ENCODE data around the gene TRAF3IP1.
A peak's percentile ranks its signal among the peaks of the same experiment; 100 is the strongest.

TRAF3IP1 gene

DNA sequence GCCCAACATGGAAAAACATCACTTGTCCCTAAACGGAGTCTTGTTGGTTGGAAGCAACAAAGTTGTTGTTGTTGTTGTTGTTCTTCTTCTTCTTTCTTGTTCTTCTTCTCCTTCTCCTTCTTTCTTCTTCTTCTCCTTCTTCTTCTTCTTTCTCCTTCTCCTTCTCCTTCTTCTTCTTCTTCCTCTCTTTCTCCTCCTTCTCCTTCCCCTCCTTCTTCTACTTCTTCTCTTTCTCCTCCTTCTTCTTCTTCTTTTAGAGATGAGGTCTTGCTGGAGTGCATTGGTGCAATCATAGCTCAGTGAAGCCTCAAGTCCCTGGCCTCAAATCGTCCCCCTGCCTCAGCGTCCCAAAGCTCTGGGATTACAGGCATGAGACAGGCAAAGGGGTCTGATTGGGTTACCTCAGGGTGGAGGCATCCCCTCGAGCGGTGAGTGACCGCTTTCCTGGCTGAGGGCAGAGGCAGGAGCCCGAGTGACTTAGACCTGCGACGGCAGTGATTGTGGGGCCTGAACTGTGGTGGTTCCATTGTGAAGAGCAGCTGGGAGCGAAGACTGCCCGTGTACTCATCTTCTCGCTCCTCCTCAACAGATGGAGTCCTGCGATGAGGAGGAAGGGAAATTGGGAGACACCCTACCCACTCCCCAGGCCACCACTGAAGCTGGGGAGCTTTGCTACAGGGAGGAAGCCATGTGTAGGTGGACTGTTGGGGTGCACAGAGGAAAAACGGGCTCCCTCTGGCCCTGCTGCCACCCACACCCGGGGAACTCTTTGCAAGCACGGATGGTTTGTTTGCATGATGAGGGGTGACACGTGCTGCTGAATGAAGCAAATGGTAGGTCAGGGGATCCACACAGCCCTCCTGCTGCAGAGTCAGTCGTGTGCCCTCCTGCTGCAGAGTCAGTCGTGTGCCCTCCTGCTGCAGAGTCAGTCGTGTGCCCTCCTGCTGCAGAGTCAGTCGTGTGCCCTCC is 24.9 kb upstream of the TRAF3IP1 start:
- peak overlapping the region; percentile 54 for H3K27ac ChIP-seq
- no peak for TF ChIP-seq ZFX (IDR thresholded peaks at IDR 0.05; ENCODE audit: borderline replicate concordance)
- TF ChIP-seq, protein P1, sequence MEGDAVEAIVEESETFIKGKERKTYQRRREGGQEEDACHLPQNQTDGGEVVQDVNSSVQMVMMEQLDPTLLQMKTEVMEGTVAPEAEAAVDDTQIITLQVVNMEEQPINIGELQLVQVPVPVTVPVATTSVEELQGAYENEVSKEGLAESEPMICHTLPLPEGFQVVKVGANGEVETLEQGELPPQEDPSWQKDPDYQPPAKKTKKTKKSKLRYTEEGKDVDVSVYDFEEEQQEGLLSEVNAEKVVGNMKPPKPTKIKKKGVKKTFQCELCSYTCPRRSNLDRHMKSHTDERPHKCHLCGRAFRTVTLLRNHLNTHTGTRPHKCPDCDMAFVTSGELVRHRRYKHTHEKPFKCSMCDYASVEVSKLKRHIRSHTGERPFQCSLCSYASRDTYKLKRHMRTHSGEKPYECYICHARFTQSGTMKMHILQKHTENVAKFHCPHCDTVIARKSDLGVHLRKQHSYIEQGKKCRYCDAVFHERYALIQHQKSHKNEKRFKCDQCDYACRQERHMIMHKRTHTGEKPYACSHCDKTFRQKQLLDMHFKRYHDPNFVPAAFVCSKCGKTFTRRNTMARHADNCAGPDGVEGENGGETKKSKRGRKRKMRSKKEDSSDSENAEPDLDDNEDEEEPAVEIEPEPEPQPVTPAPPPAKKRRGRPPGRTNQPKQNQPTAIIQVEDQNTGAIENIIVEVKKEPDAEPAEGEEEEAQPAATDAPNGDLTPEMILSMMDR (IDR thresholded peaks at IDR 0.05) = no peak

DNA sequence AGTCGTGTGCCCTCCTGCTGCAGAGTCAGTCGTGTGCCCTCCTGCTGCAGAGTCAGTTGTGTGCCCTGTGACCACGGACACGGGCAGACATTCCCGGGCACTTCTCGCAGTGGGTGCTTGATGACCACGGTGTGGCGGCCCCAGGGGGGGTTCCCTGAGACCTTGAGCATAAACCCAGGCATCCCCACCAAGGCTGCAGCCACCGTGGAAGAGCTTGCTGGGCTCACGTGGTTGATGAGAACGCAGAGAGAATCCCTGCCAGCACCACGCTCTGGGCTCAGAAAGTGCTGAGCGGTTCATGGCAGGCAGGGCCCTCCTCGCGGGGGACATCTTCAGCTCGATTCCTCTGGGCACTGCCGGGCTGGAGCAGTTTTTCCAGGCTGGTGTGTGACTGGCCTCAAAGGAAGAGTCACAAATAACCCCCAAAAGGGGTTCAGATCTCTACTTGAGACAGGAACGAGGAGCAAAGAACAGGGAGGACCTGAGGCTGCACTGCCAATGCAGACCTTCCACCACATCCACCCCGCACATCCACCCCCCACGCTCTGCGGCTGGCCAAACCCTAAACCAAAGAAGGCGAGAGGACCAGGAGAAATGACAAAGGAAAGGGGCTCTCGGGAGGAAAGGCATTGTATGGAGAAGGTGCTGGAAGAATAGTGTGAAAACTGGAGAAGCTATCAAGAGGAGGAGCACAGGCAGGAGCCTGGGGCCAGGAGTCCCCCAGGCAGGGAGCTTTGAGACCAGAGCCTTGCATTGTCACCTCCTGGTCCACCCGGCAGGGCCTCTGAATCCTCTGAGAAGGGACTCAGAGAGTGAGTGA is 23.5 kb upstream of the TRAF3IP1 start:
- no peak overlapping the region for H3K27ac ChIP-seq
- TF ChIP-seq, protein P1 (IDR thresholded peaks at IDR 0.05) = no peak
- no peak for TF ChIP-seq ZFX (IDR thresholded peaks at IDR 0.05; ENCODE audit: borderline replicate concordance)

DNA sequence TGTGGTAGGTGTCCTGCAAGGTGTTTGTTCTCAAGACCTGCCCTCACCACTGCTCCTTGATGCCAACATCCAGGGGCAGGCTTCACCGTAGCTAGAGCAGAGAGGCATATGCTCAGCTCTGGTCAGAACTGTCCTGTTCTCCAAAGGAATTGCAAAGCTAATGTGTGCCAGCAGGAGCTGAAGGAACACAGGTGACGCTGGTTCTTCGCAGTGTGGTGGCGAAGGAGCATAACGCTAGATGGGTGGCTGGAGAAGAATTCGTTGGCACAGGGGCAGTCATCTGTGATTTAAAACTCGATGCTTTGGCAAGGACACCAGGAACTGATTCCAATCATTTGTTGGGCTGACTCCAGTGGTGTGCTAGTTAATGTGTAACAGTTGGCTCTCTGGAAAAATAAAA is 20.5 kb upstream of the TRAF3IP1 start:
- peak overlapping the region; percentile 84 for H3K27ac ChIP-seq
- TF ChIP-seq, protein P1 (IDR thresholded peaks at IDR 0.05) = 0 out of 2 replicates have a peak, but pooled peaks have one; percentile 8
- no peak for TF ChIP-seq ZFX (IDR thresholded peaks at IDR 0.05; ENCODE audit: borderline replicate concordance)

DNA sequence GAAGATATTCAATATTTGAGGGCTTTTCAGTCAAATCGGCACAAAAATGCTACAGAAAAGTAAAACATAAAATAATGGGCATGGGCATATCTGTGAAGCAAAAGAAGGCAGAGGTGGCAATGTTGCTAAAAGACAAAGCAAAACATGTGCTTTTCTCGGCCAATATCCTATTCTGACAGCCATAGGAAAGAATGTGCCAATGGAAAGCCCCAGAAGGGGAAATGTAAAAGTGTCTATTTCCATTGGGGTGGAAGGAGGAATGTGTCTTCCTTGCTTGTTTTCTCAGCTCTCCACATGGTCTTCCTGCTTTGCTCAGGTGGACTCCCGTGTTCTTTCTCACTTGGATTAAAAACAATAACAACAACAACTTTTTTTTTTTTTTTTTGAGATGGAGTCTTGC is 18.2 kb upstream of the TRAF3IP1 start:
- H3K27ac ChIP-seq = peak overlapping the region; percentile 34
- TF ChIP-seq ZFX (IDR thresholded peaks at IDR 0.05; ENCODE audit: borderline replicate concordance) = no peak
- TF ChIP-seq, protein P1 (IDR thresholded peaks at IDR 0.05) = no peak

DNA sequence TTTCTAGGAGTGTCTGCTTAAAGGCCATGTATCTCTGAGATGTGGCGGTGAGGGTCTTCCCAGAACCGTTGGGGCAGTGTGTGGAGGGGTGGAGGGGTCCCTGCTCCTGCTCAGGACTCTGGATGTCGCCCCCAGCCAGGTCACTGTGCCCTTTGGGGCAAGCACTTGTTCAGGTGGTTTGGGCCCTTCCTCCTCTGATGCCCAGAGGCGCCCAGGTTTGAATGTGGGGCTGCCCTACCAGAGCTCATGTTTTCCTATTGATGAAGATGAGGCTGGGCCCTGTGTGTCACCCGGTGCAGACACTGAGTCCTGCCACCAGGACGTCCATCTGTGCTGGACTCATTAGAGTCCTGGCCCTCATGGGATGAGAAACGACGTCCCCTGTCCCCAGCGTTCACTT is 17.6 kb upstream of the TRAF3IP1 start:
- TF ChIP-seq ZFX (IDR thresholded peaks at IDR 0.05; ENCODE audit: borderline replicate concordance) = no peak
- TF ChIP-seq, protein P1 (IDR thresholded peaks at IDR 0.05) = no peak

DNA sequence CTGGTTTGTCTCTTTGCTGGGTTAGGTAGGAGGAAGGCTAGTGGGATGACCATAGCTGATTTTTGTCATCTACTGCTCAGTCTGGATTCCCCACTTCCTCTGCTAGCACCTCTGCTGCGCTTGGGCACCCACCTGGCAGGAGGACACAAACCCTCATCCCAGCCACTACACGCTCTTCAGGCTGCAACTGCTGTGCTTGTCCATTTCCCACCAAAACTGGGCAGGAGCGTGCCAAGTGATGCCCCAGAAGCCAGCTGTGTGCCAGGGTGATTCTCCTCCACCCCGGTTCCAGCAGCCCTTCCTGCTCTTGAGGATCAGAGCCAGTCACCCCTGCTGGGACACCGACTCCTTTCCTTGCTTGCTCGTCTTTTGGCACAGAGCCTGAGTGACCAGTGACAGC is 16.2 kb upstream of the TRAF3IP1 start:
- TF ChIP-seq ZFX (IDR thresholded peaks at IDR 0.05; ENCODE audit: borderline replicate concordance) = no peak
- TF ChIP-seq, protein P1 (IDR thresholded peaks at IDR 0.05) = no peak
- no peak overlapping the region for H3K27ac ChIP-seq

More for the DNA sequence above, 17.6 kb upstream of the TRAF3IP1 start:
- no peak overlapping the region; the same call in 1 of the 2 replicates for H3K27ac ChIP-seq
